SK-N-SH (cell line): ENCODE results near the gene FBP1. TPM values are rescaled to one million over a fixed set of nuclear protein-coding genes. Genes with fewer than 3 reads are reported as not detected.

Experiments used
- polyA plus RNA-seq, 3 experiments: library from polyadenylated mRNA; depleted of rRNA; stranded (reverse); fragments of >200 nt; gene quantifications; 2 replicates each; pipeline ENCODE4 v1.2.3, GENCODE V29; 2012

FBP1 gene
- polyA plus RNA-seq, 1 of the 3 experiments (the other 2 are of a cell fraction), result not detected

Other genes starting within 250 kb of the FBP1 start
- gene PCAT7, start 84.4 kb downstream of the FBP1 start, polyA plus RNA-seq (2012; rRNA removed), result 0.03 TPM in 1 of 2 replicates, not detected in the other
- gene FBP2, start 45.7 kb downstream of the FBP1 start, polyA plus RNA-seq (2012; rRNA removed), result not detected in 2 replicates
- gene AOPEP, start 87.2 kb upstream of the FBP1 start, polyA plus RNA-seq (2012; rRNA removed), result 53.0 and 54.6 TPM in 2 replicates